ENCODE measurements around the gene PPP1R15B.

- no peak for TF ChIP-seq CTCF (IDR thresholded peaks at IDR 0.05)
- TF ChIP-seq EP300 (IDR thresholded peaks at IDR 0.05), result no peak
Observed at GRCh38 chr1:204405988-204406387, 5.6 kb downstream of the PPP1R15B start.

All from esophagus muscularis mucosa (tissue), 3 donors.